Measurements from ENCODE around the gene TMEM174.
A peak's percentile ranks its signal among the peaks of the same experiment; 100 is the strongest.
"Not testable (repeated sequence)": the region's sequence is repeated elsewhere in the genome, so short reads cannot be mapped to it uniquely, and the experiment has no call there.

TMEM174 gene

DNA sequence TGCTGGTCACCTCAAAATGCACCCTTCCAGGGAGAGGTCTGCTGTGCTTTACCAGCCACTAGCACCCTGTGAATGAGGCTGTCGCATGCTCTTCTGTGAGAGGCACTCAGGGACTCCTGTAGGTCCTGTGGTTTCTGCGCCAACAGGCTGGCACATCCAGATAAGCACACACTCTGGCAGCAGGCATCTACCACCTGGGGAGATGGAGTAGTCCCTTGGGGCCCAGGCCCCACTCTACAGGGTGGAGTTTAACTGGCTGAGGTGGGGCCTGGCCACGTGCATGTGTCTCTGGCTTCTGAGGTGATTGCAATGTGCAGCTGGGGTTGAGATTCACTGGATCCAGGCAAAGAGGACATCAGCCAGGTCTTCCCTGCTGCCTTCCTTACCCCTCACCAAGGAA lies 32.3 kb downstream of the TMEM174 start:
- H3K27me3 Mint-ChIP-seq (ENCODE audit: low read depth), result peaks cover 35% of the 10 kb centered on the region
- no peak overlapping the region for H3K4me3 Mint-ChIP-seq
- peaks cover 18% of the 10 kb centered on the region for H3K4me1 Mint-ChIP-seq
- H3K36me3 Mint-ChIP-seq (ENCODE audit: low read depth), result peaks cover 10% of the 10 kb centered on the region
- no peak overlapping the region for H3K27ac Mint-ChIP-seq
- H3K9me3 Mint-ChIP-seq, result peaks cover 30% of the 10 kb centered on the region
- TF ChIP-seq CTCF (IDR thresholded peaks at IDR 0.05; ENCODE audit: unreplicated experiment in 3 of 3), result no peak

DNA sequence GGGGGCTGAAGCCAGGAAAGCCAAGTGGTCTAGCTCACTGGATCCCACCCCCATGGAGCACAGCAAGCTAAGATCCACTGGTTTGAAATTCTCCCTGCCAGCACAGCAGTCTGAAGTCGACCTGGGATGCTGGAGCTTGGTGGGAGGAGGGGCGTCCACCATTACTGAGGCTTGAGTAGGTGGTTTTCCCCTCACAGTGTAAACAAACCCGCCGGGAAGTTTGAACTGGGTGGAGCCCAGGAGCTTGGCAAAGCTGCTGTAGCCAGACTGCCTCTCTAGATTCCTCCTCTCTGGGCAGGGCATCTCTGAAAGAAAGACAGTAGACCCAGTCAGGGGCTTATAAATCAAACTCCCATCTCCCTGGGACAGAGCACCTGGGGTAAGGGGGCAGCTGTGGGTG lies 34.2 kb downstream of the TMEM174 start:
- Mint-ChIP-seq H3K36me3 (ENCODE audit: low read depth) (peaks cover 14% of the 10 kb centered on the region), H3K27me3 (ENCODE audit: low read depth) (peaks cover 44% of the 10 kb centered on the region), H3K4me1 (peaks cover 18% of the 10 kb centered on the region), H3K9me3 (peaks cover 43% of the 10 kb centered on the region)
- not testable (repeated sequence) for H3K27ac Mint-ChIP-seq, H3K4me3 Mint-ChIP-seq

- peaks cover 16% of the 10 kb centered on the region for H3K4me1 Mint-ChIP-seq
- H3K27me3 Mint-ChIP-seq (ENCODE audit: low read depth), result peaks cover 48% of the 10 kb centered on the region
- H3K27ac Mint-ChIP-seq, H3K4me3 Mint-ChIP-seq: not testable (repeated sequence)
- H3K36me3 Mint-ChIP-seq (ENCODE audit: low read depth), result peaks cover 14% of the 10 kb centered on the region
- H3K9me3 Mint-ChIP-seq, result peaks cover 43% of the 10 kb centered on the region
Observed at GRCh38 chr5:73209075-73209474, 36.1 kb downstream of the TMEM174 start.

GRCh38 chr5:73212693-73213092 lies 39.7 kb downstream of the TMEM174 start:
- Mint-ChIP-seq H3K27me3 (ENCODE audit: low read depth) (peaks cover 71% of the 10 kb centered on the region), H3K9me3 (peaks cover 37% of the 10 kb centered on the region), H3K4me1 (peaks cover 21% of the 10 kb centered on the region)
- H3K4me3 Mint-ChIP-seq; H3K36me3 Mint-ChIP-seq (ENCODE audit: low read depth); H3K27ac Mint-ChIP-seq: not testable (repeated sequence)

DNA sequence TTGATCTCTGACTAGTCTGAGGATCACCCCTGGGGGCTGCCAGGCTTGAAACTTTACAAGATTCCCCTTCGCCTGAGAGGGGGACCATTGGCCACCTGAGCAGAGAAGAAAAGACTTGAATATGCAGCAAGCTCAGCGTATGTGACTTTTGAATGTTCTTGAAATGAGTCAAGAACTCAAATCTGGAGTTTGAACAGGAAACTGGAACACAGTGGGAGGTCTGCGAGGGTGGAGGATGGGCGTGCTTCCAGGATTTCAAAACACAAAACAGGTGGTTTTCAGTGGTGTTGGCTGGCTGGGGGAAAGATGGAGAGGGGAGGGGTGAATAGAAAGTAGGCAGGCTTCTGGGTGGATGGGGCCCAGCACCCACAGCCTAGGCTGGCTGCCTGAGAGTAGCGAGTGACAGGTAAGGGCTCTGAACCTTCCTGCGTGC lies 40.6 kb downstream of the TMEM174 start:
- peaks cover 77% of the 10 kb centered on the region for H3K27me3 Mint-ChIP-seq (ENCODE audit: low read depth)
- TF ChIP-seq CTCF (IDR thresholded peaks at IDR 0.05; ENCODE audit: unreplicated experiment in 3 of 3), result no peak
- peaks cover 28% of the 10 kb centered on the region for H3K9me3 Mint-ChIP-seq
- H3K36me3 Mint-ChIP-seq (ENCODE audit: low read depth), result peaks cover 10% of the 10 kb centered on the region
- peaks cover 21% of the 10 kb centered on the region for H3K4me1 Mint-ChIP-seq
- H3K27ac Mint-ChIP-seq, result peak overlapping the region in 1 of 3 experiments; percentile 2
- H3K4me3 Mint-ChIP-seq, result peak overlapping the region in 2 of 3 experiments; percentile 9 to 59

DNA sequence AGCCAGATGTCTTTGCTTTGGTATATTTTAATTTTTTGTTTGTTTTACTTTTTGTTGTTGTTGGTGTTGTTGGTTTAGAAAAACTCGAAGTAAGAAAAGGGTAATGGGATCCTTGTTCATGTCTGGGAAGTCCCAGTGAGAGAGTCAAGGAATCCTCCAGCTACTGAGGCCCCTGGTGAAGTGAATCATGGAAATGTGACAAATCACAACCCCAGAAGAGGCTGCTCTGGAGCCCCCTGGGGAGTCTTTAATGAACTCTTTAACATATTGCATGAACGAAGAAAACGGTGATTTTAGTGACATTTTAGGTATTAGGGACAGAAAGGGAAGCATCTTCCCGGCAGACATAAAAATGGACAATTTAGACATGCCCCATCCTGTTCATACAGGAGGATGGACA lies 41.3 kb downstream of the TMEM174 start:
- no peak for TF ChIP-seq CTCF (IDR thresholded peaks at IDR 0.05; ENCODE audit: unreplicated experiment in 3 of 3)
- Mint-ChIP-seq H3K27me3 (ENCODE audit: low read depth) (peaks cover 83% of the 10 kb centered on the region), H3K36me3 (ENCODE audit: low read depth) (peaks cover 10% of the 10 kb centered on the region), H3K27ac (no peak overlapping the region), H3K4me1 (peaks cover 21% of the 10 kb centered on the region), H3K4me3 (peak overlapping the region in 2 of 3 experiments; percentile 69 to 75), H3K9me3 (peaks cover 22% of the 10 kb centered on the region)

- peaks cover 90% of the 10 kb centered on the region for H3K27me3 Mint-ChIP-seq (ENCODE audit: low read depth)
- TF ChIP-seq CTCF (IDR thresholded peaks at IDR 0.05; ENCODE audit: unreplicated experiment in 3 of 3), result no peak
- peaks cover 21% of the 10 kb centered on the region for H3K4me1 Mint-ChIP-seq
- H3K27ac Mint-ChIP-seq, result peak overlapping the region in 2 of 3 experiments; percentile 59 to 65
- peaks cover 16% of the 10 kb centered on the region for H3K9me3 Mint-ChIP-seq
- peak overlapping the region; percentile 67 to 75 (median 69) for H3K4me3 Mint-ChIP-seq
- H3K36me3 Mint-ChIP-seq (ENCODE audit: low read depth), result peaks cover 4% of the 10 kb centered on the region
Observed at GRCh38 chr5:73214996-73215395, 42.0 kb downstream of the TMEM174 start.
